IMR-90 (cell line): ENCODE results near the gene FAM174C. TPM values are rescaled to one million over a fixed set of nuclear protein-coding genes. Genes with fewer than 3 reads are reported as not detected.
A peak's percentile ranks its signal among the peaks of the same experiment; 100 is the strongest.

Source experiments
- ATAC-seq: fragments of 200-7000 bp; cut with Tn5 transposase; 2 replicates; pipeline ENCODE4 v1.9.1; 2020; ENCODE audit warnings: low read depth, mild to moderate bottlenecking, moderate library complexity
- BruUV-seq: library from RNA; stranded (reverse); fragments of 400-500 nt; replicated peaks from 2 replicates; lab custom pipeline; 2021; lab: Mats Ljungman, UMichigan
- CTCF ChIA-PET: fragments of 300-600 bp; formaldehyde crosslinking; extraction: SDS; loops from one replicate; lab custom pipeline; 2021; ENCODE audit warnings: antibody characterized with exemption; lab: Yijun Ruan, JAX
- POLR2A ChIA-PET: fragments of 300-600 bp; sonication (Branson Sonifier 250); formaldehyde crosslinking; loops from one replicate; lab custom pipeline; 2022; ENCODE audit warnings: antibody characterized with exemption; ENCODE audit not compliant: unreplicated experiment; lab: Charles Lee
- DNase-seq: peaks from one replicate; pipeline ENCODE4 v3.0.0; 2013
- H2AFZ ChIP-seq: replicated peaks from 2 replicates; pipeline ENCODE3; 2013; ENCODE audit warnings: low read length, mild to moderate bottlenecking; ENCODE audit not compliant: poor library complexity
- H2AK5ac ChIP-seq: 2 replicates; pipeline ENCODE4 v1.6.1; 2013; ENCODE audit warnings: low read depth, low read length, inconsistent platforms
- H2AK9ac ChIP-seq: replicated peaks from 2 replicates; pipeline ENCODE3; 2013; ENCODE audit warnings: mild to moderate bottlenecking, low read depth, low read length, moderate library complexity; ENCODE audit not compliant: poor library complexity
- H2BK120ac ChIP-seq: 2 replicates; pipeline ENCODE4 v1.6.1; 2013; ENCODE audit warnings: low read depth, low read length, inconsistent platforms
- H2BK15ac ChIP-seq: 3 replicates; pipeline ENCODE4 v1.6.1; 2013; ENCODE audit warnings: low read depth, low read length, inconsistent platforms
- H2BK20ac ChIP-seq: 2 replicates; pipeline ENCODE4 v1.6.1; 2013; ENCODE audit warnings: low read depth, mild to moderate bottlenecking, inconsistent platforms, low read length, moderate library complexity
- H2BK5ac ChIP-seq: 2 replicates; pipeline ENCODE4 v1.6.1; 2013; ENCODE audit warnings: mild to moderate bottlenecking, low read depth, low read length, inconsistent platforms; ENCODE audit not compliant: poor library complexity, severe bottlenecking
- H3K14ac ChIP-seq: replicated peaks from 2 replicates; pipeline ENCODE4 v1.6.1; 2013; ENCODE audit warnings: low read depth, low read length, inconsistent platforms
- H3K18ac ChIP-seq: 2 replicates; pipeline ENCODE4 v1.6.1; 2013; ENCODE audit warnings: low read depth, low read length, control low read depth
- H3K23ac ChIP-seq: 2 replicates; pipeline ENCODE4 v1.6.1; 2013; ENCODE audit warnings: low read depth, low read length, inconsistent platforms
- H3K27ac ChIP-seq: 2 replicates; pipeline ENCODE4 v1.5.1; 2013; ENCODE audit warnings: mild to moderate bottlenecking, control low read depth, low read length; ENCODE audit not compliant: insufficient read depth
- H3K27me3 ChIP-seq: 2 replicates; pipeline ENCODE4 v1.6.1; 2013; ENCODE audit warnings: low read length; ENCODE audit not compliant: control insufficient read depth, insufficient read depth
- H3K36me3 ChIP-seq: 2 replicates; pipeline ENCODE4 v1.6.1; 2013; ENCODE audit warnings: low read length, mixed read lengths; ENCODE audit not compliant: control insufficient read depth, insufficient read depth
- H3K4ac ChIP-seq: 2 replicates; pipeline ENCODE4 v1.6.1; 2013; ENCODE audit warnings: low read depth, low read length, inconsistent platforms
- H3K4me1 ChIP-seq: 2 replicates; pipeline ENCODE4 v1.6.1; 2013; ENCODE audit warnings: low read length, mixed read lengths; ENCODE audit not compliant: control insufficient read depth, insufficient read depth
- H3K4me2 ChIP-seq: 2 replicates; pipeline ENCODE4 v1.6.1; 2013; ENCODE audit warnings: low read depth, mild to moderate bottlenecking, control low read depth, low read length, moderate library complexity
- H3K4me3 ChIP-seq: 2 replicates; pipeline ENCODE4 v1.5.1; 2013; ENCODE audit warnings: low read depth, mild to moderate bottlenecking, control low read depth, low read length, moderate library complexity; ENCODE audit not compliant: insufficient read depth
- H3K56ac ChIP-seq: 2 replicates; pipeline ENCODE4 v1.6.1; 2013; ENCODE audit warnings: low read length, inconsistent platforms; ENCODE audit not compliant: insufficient read depth; ENCODE audit errors: extremely low read depth
- H3K79me1 ChIP-seq, 2 experiments: 2 replicates each; pipeline ENCODE4 v1.6.1; 2013; ENCODE audit warnings: low read length in 2 of 2, inconsistent platforms in 1 of 2, low read depth in 1 of 2
- H3K9ac ChIP-seq: 2 replicates; pipeline ENCODE4 v1.6.1; 2013; ENCODE audit warnings: low read depth, low read length, control low read depth
- H3K9me1 ChIP-seq: 2 replicates; pipeline ENCODE4 v1.6.1; 2013; ENCODE audit warnings: low read length, inconsistent platforms; ENCODE audit not compliant: insufficient read depth
- H3K9me3 ChIP-seq: 2 replicates; pipeline ENCODE4 v1.6.1; 2013; ENCODE audit warnings: low read length; ENCODE audit not compliant: control insufficient read depth, insufficient read depth
- H4K20me1 ChIP-seq: 2 replicates; pipeline ENCODE4 v1.6.1; 2013; ENCODE audit warnings: low read length, inconsistent platforms; ENCODE audit not compliant: insufficient read depth
- H4K5ac ChIP-seq: 2 replicates; pipeline ENCODE4 v1.6.1; 2013; ENCODE audit warnings: mild to moderate bottlenecking, low read depth, low read length, control low read depth
- H4K8ac ChIP-seq, 2 experiments: 2 replicates each; pipeline ENCODE4 v1.6.1; 2013; ENCODE audit warnings: low read depth in 2 of 2, low read length in 2 of 2, control low read depth in 1 of 2, inconsistent platforms in 1 of 2
- H4K91ac ChIP-seq: 2 replicates; pipeline ENCODE4 v1.6.1; 2013; ENCODE audit warnings: low read depth, low read length, inconsistent platforms; ENCODE audit not compliant: insufficient read depth
- BHLHE40 ChIP-seq: fragments of 150-350 bp; IDR thresholded peaks from 2 replicates; pipeline ENCODE4 v1.6.1; 2016; ENCODE audit warnings: mild to moderate bottlenecking, low read depth, low read length
- CEBPB ChIP-seq: IDR thresholded peaks from 2 replicates; pipeline ENCODE4 v1.6.1; 2012; ENCODE audit warnings: low read depth, low read length, improper control_type of control experiment
- CHD1 ChIP-seq: IDR thresholded peaks from 2 replicates; pipeline ENCODE4 v1.6.1; 2012; ENCODE audit warnings: low read depth, low read length, improper control_type of control experiment
- FOS ChIP-seq: fragments of 150-350 bp; IDR thresholded peaks from 2 replicates; pipeline ENCODE4 v1.6.1; 2016; ENCODE audit warnings: low read depth, low read length
- MAZ ChIP-seq: IDR thresholded peaks from 2 replicates; pipeline ENCODE4 v1.6.1; 2012; ENCODE audit warnings: low read depth, mild to moderate bottlenecking, low read length, improper control_type of control experiment, moderate library complexity, borderline replicate concordance
- RFX5 ChIP-seq: IDR thresholded peaks from 2 replicates; pipeline ENCODE4 v1.8.0; 2012; ENCODE audit warnings: low read depth, mild to moderate bottlenecking, low read length, moderate library complexity
- WGBS, 2 experiments: methylation state at CpG; one replicate each; pipeline versions ENCODE4 v1.1.5 to v1.1.7; 2013; ENCODE audit warnings: missing lambda C conversion rate in 2 of 2; ENCODE audit not compliant: insufficient read length in 1 of 2; ENCODE audit errors: extremely low coverage in 2 of 2; 5-methylcytosine and 5-hydroxymethylcytosine counted together
- dilution Hi-C: fragments of 300-500 bp; cut with HindIII; formaldehyde crosslinking; loops from one replicate; pipeline ENCODE4 v1.14.3; 2018; ENCODE audit warnings: low sequenced_read_pairs; ENCODE audit not compliant: unreplicated experiment
- in situ Hi-C: fragments of 300-500 bp; cut with MboI; formaldehyde crosslinking; loops from 3 replicates; pipeline ENCODE4 v1.14.3; 2019; ENCODE audit warnings: low sequenced_read_pairs, inconsistent platforms, mixed read lengths
- intact Hi-C: fragments of 100-400 bp; cut with micrococcal nuclease; formaldehyde crosslinking; loops from 2 replicates; pipeline ENCODE4 v1.10.0; 2022
- polyA plus RNA-seq, 3 experiments: library from polyadenylated mRNA; depleted of rRNA; stranded (reverse); fragments of >200 nt; gene quantifications; 2 replicates each; pipeline ENCODE4 v1.2.3, GENCODE V29; 2012; ENCODE audit warnings: low replicate concordance in 1 of 3
- total RNA-seq: library from RNA; depleted of rRNA; stranded (reverse); fragments of >200 nt; gene quantifications from 2 replicates; pipeline ENCODE4 v1.2.3, GENCODE V29; 2012

The FAM174C gene
- total and polyA plus RNA-seq, 2 of the 4 experiments (the other 2 are of a cell fraction) = 7.5 to 61.8 TPM

- no TSS peak for BruUV-seq
- H3K36me3 ChIP-seq = peaks cover 19% of the 10 kb centered on the region
- H3K27ac ChIP-seq = peak overlapping the region; percentile 28; the same call in 1 of the 2 replicates
- TF ChIP-seq CEBPB (peak; percentile 85), MAZ (peak; percentile 66; the same call in 1 of the 2 replicates), BHLHE40 (0 out of 2 replicates have a peak, but pooled peaks have one; percentile 14), FOS (peak; percentile 41), CHD1 (no peak), RFX5 (no peak)
- H4K20me1 ChIP-seq = peaks cover 46% of the 10 kb centered on the region
- H2BK120ac ChIP-seq = 0 out of 2 replicates have a peak overlapping the region, but pooled peaks have one; percentile 57
- peak overlapping the region; percentile 47 for H3K4ac ChIP-seq
- intact Hi-C loops = loop anchor here (2.0 kb wide), 1 partner anchor 47 kb away; no protein-coding TSS in a partner anchor
- no peaks in the 10 kb centered on the region for H3K9me3 ChIP-seq
- peak overlapping the region; percentile 6 for H2BK5ac ChIP-seq
- H3K27me3 ChIP-seq = no peaks in the 10 kb centered on the region
- 0 out of 2 replicates have a peak overlapping the region, but pooled peaks have one; percentile 27 for H3K14ac ChIP-seq
- H2BK15ac ChIP-seq = no peak overlapping the region
- H3K9me1 ChIP-seq = peaks cover 8% of the 10 kb centered on the region
- 47% methylated on average over 3 of the region's 35 CpGs; no CpG with 5 or more reads in 1 of the 2 experiments for WGBS, 2 experiments
- DNase-seq (peak; percentile 60), ATAC-seq (no peak)
- H3K9ac ChIP-seq = no peak overlapping the region
- peak overlapping the region; percentile 8; the same call in 1 of the 2 replicates for H4K91ac ChIP-seq
- H4K5ac ChIP-seq = no peak overlapping the region
- H4K8ac ChIP-seq = no peak overlapping the region
- H3K56ac ChIP-seq = no peak overlapping the region
- in situ Hi-C loops = no loop called here
- H3K79me1 ChIP-seq = peaks cover 5 to 63% of the 10 kb centered on the region in 2 experiments; a peak in 3 of 4 replicates
- peak overlapping the region; percentile 85 for H3K4me2 ChIP-seq
- POLR2A ChIA-PET = no interaction called here
- 0 out of 2 replicates have a peak overlapping the region, but pooled peaks have one; percentile 61 for H3K4me3 ChIP-seq
- H3K18ac ChIP-seq = no peak overlapping the region
- H2BK20ac ChIP-seq = no peak overlapping the region; the same call in 1 of the 2 replicates
- dilution Hi-C loops = no loop called here
- peak overlapping the region; percentile 90 for H2AFZ ChIP-seq
- H3K4me1 ChIP-seq = peaks cover 44% of the 10 kb centered on the region
- peak overlapping the region; percentile 87 for H2AK5ac ChIP-seq
- H3K23ac ChIP-seq = peak overlapping the region; percentile 68; the same call in 1 of the 2 replicates
- CTCF ChIA-PET = interaction anchor here (2.2 to 3.5 kb wide), 2 partner anchors 14 to 24 kb away, joined by 11 to 64 read pairs; no protein-coding TSS in a partner anchor
- H2AK9ac ChIP-seq = peak overlapping the region; percentile 98
Observed at GRCh38 chr19:1267477-1268225, 7.7 kb upstream of the FAM174C start.
